IPS-18a (cell line): ENCODE results near the gene LIPN.

ENCODE experiments used
- H3K27ac ChIP-seq: one replicate; pipeline ENCODE4 v1.5.1; 2013; ENCODE audit warnings: low read length
- H3K27me3 ChIP-seq: one replicate; pipeline ENCODE4 v1.6.1; 2013; ENCODE audit warnings: mild to moderate bottlenecking, low read length; ENCODE audit not compliant: control insufficient read depth, insufficient read depth
- H3K36me3 ChIP-seq: one replicate; pipeline ENCODE4 v1.6.1; 2013; ENCODE audit warnings: low read depth, low read length; ENCODE audit not compliant: control insufficient read depth
- H3K4me1 ChIP-seq: one replicate; pipeline ENCODE4 v1.6.1; 2013; ENCODE audit warnings: low read depth, low read length; ENCODE audit not compliant: control insufficient read depth
- H3K4me3 ChIP-seq: one replicate; pipeline ENCODE4 v1.5.1; 2013; ENCODE audit warnings: low read length
- H3K9ac ChIP-seq: one replicate; pipeline ENCODE4 v1.6.1; 2013; ENCODE audit warnings: mild to moderate bottlenecking, low read length, moderate library complexity
- H3K9me3 ChIP-seq: one replicate; pipeline ENCODE4 v1.6.1; 2013; ENCODE audit warnings: low read depth, low read length; ENCODE audit not compliant: control insufficient read depth

The LIPN gene

GRCh38 chr10:88786032-88786770, 26.4 kb downstream of the LIPN start:
- H3K27me3 ChIP-seq = no peaks in the 10 kb centered on the region
- no peak overlapping the region for H3K4me3 ChIP-seq
- no peaks in the 10 kb centered on the region for H3K4me1 ChIP-seq
- no peak overlapping the region for H3K9ac ChIP-seq
- H3K36me3 ChIP-seq = no peaks in the 10 kb centered on the region
- H3K27ac ChIP-seq = no peak overlapping the region
- H3K9me3 ChIP-seq = no peaks in the 10 kb centered on the region

GRCh38 chr10:88787463-88787862, 27.6 kb downstream of the LIPN start:
- Histone ChIP-seq H3K27ac (no peak overlapping the region), H3K36me3 (no peaks in the 10 kb centered on the region), H3K27me3 (no peaks in the 10 kb centered on the region), H3K4me3 (no peak overlapping the region), H3K4me1 (peaks cover 3% of the 10 kb centered on the region), H3K9ac (no peak overlapping the region), H3K9me3 (no peaks in the 10 kb centered on the region)

GRCh38 chr10:88788924-88789323, 29.1 kb downstream of the LIPN start:
- H3K4me1 ChIP-seq = peaks cover 3% of the 10 kb centered on the region
- H3K36me3 ChIP-seq = no peaks in the 10 kb centered on the region
- H3K9me3 ChIP-seq = no peaks in the 10 kb centered on the region
- H3K27ac ChIP-seq = no peak overlapping the region
- H3K27me3 ChIP-seq = no peaks in the 10 kb centered on the region
- H3K9ac ChIP-seq = no peak overlapping the region
- no peak overlapping the region for H3K4me3 ChIP-seq

- Histone ChIP-seq H3K9me3 (no peaks in the 10 kb centered on the region), H3K27me3 (no peaks in the 10 kb centered on the region), H3K27ac (no peak overlapping the region), H3K9ac (no peak overlapping the region), H3K4me1 (peaks cover 3% of the 10 kb centered on the region), H3K36me3 (no peaks in the 10 kb centered on the region), H3K4me3 (no peak overlapping the region)
Measured at GRCh38 chr10:88791924-88792323, 32.1 kb downstream of the LIPN start.

GRCh38 chr10:88792661-88793060, 32.8 kb downstream of the LIPN start:
- Histone ChIP-seq H3K36me3 (no peaks in the 10 kb centered on the region), H3K27me3 (no peaks in the 10 kb centered on the region), H3K4me1 (peaks cover 3% of the 10 kb centered on the region), H3K9me3 (no peaks in the 10 kb centered on the region), H3K4me3 (no peak overlapping the region), H3K9ac (no peak overlapping the region), H3K27ac (no peak overlapping the region)

- Histone ChIP-seq H3K27ac (no peak overlapping the region), H3K9me3 (no peaks in the 10 kb centered on the region), H3K27me3 (no peaks in the 10 kb centered on the region), H3K4me1 (peaks cover 3% of the 10 kb centered on the region), H3K36me3 (no peaks in the 10 kb centered on the region), H3K4me3 (no peak overlapping the region), H3K9ac (no peak overlapping the region)
Measured at GRCh38 chr10:88793712-88794299, 34.0 kb downstream of the LIPN start.

GRCh38 chr10:88794731-88795130, 34.9 kb downstream of the LIPN start:
- no peaks in the 10 kb centered on the region for H3K36me3 ChIP-seq
- no peak overlapping the region for H3K4me3 ChIP-seq
- no peak overlapping the region for H3K27ac ChIP-seq
- H3K4me1 ChIP-seq = peaks cover 3% of the 10 kb centered on the region
- H3K9me3 ChIP-seq = no peaks in the 10 kb centered on the region
- no peak overlapping the region for H3K9ac ChIP-seq
- H3K27me3 ChIP-seq = no peaks in the 10 kb centered on the region

GRCh38 chr10:88800152-88801125, 40.6 kb downstream of the LIPN start:
- H3K9ac ChIP-seq = no peak overlapping the region
- H3K4me3 ChIP-seq = no peak overlapping the region
- no peaks in the 10 kb centered on the region for H3K36me3 ChIP-seq
- no peak overlapping the region for H3K27ac ChIP-seq
- H3K4me1 ChIP-seq = peaks cover 10% of the 10 kb centered on the region
- no peaks in the 10 kb centered on the region for H3K27me3 ChIP-seq
- no peaks in the 10 kb centered on the region for H3K9me3 ChIP-seq

- H3K27me3 ChIP-seq = no peaks in the 10 kb centered on the region
Measured at GRCh38 chr10:88802523-88803285, 42.9 kb downstream of the LIPN start, which contains the start of gene LIPM. Gene LIPM (plus strand): TSS chr10:88802730. CDS start chr10:88802897, 167 bp downstream.

GRCh38 chr10:88803641-88804040, 43.8 kb downstream of the LIPN start:
- no peak overlapping the region for H3K4me3 ChIP-seq
- H3K9me3 ChIP-seq = no peaks in the 10 kb centered on the region
- no peaks in the 10 kb centered on the region for H3K27me3 ChIP-seq
- no peak overlapping the region for H3K27ac ChIP-seq
- no peaks in the 10 kb centered on the region for H3K36me3 ChIP-seq
- H3K4me1 ChIP-seq = peaks cover 10% of the 10 kb centered on the region
- no peak overlapping the region for H3K9ac ChIP-seq

More at GRCh38 chr10:88802523-88803285, 42.9 kb downstream of the LIPN start, which contains the start of gene LIPM:
- H3K9ac ChIP-seq = no peak within 1 kb of the TSS
- H3K4me3 ChIP-seq = no peak within 1 kb of the TSS
- peaks cover 10% of the 10 kb centered on the region for H3K4me1 ChIP-seq
- H3K27ac ChIP-seq = no peak within 1 kb of the TSS
- H3K36me3 ChIP-seq = no peaks in the 10 kb centered on the region
- H3K9me3 ChIP-seq = no peaks in the 10 kb centered on the region
